Measurements from ENCODE around the gene GRK1.

GRK1 gene

GRCh38 chr13:113761136-113761535 lies 94.1 kb downstream of the GRK1 start:
- no peak for TF ChIP-seq ZNF830 (tag by site-specific recombination; IDR thresholded peaks at IDR 0.05; ENCODE audit: low read depth)
- TF ChIP-seq YY1 (tag by site-specific recombination; IDR thresholded peaks at IDR 0.05) = no peak
- TF ChIP-seq ZNF280D (tag by site-specific recombination; IDR thresholded peaks at IDR 0.05) = no peak
- TF ChIP-seq ZNF600 (tag by site-specific recombination; IDR thresholded peaks at IDR 0.05) = no peak
- no peak for TF ChIP-seq ZNF626 (tag by site-specific recombination; IDR thresholded peaks at IDR 0.05)
- TF ChIP-seq ZNF394 (tag by site-specific recombination; IDR thresholded peaks at IDR 0.05; ENCODE audit: borderline replicate concordance) = no peak
- no peak for TF ChIP-seq ZNF585B (tag by site-specific recombination; IDR thresholded peaks at IDR 0.05)
- TF ChIP-seq OSR2 (tag by site-specific recombination; IDR thresholded peaks at IDR 0.05) = no peak
- TF ChIP-seq HOXD13 (CRISPR knock-in tag; IDR thresholded peaks at IDR 0.05; ENCODE audit: borderline replicate concordance) = no peak
- no peak for TF ChIP-seq HOXA7 (CRISPR knock-in tag; IDR thresholded peaks at IDR 0.05; ENCODE audit: borderline replicate concordance)
- no peak for TF ChIP-seq ZNF416 (tag by site-specific recombination; IDR thresholded peaks at IDR 0.05)
- no peak for TF ChIP-seq ZNF24 (tag by site-specific recombination; IDR thresholded peaks at IDR 0.05)
- TF ChIP-seq ZNF202 (tag by site-specific recombination; IDR thresholded peaks at IDR 0.05; ENCODE audit: borderline replicate concordance) = no peak
- no peak for TF ChIP-seq ZNF664 (tag by site-specific recombination; IDR thresholded peaks at IDR 0.05)
- no peak for TF ChIP-seq ZNF121 (tag by site-specific recombination; IDR thresholded peaks at IDR 0.05)
- TF ChIP-seq ZNF423 (tag by site-specific recombination; IDR thresholded peaks at IDR 0.05) = no peak
- no peak for TF ChIP-seq ZNF488 (tag by site-specific recombination; IDR thresholded peaks at IDR 0.05)
- Histone ChIP-seq H3K27ac (ENCODE audit: extremely low read depth, low read depth, low read length) (no peak overlapping the region), H3K4me3 (ENCODE audit: low read depth, low read length) (no peak overlapping the region), H3K4me1 (ENCODE audit: control insufficient read depth, insufficient read depth, low read length) (no peaks in the 10 kb centered on the region), H3K36me3 (ENCODE audit: control insufficient read depth in 2 of 2, insufficient read depth in 1 of 2, low read length in 2 of 2) (no peaks in the 10 kb centered on the region), H3K9me3 (ENCODE audit: control insufficient read depth, insufficient read depth, low read depth, low read length) (no peaks in the 10 kb centered on the region)
- POLR2A ChIA-PET = no interaction called here
- CTCF ChIA-PET = no interaction called here

- Histone ChIP-seq H3K4me3 (ENCODE audit: low read depth, low read length) (no peak overlapping the region), H3K4me1 (ENCODE audit: control insufficient read depth, insufficient read depth, low read length) (no peaks in the 10 kb centered on the region), H3K9me3 (ENCODE audit: control insufficient read depth, insufficient read depth, low read depth, low read length) (no peaks in the 10 kb centered on the region), H3K27ac (ENCODE audit: extremely low read depth, low read depth, low read length) (no peak overlapping the region), H3K36me3 (ENCODE audit: control insufficient read depth in 2 of 2, insufficient read depth in 1 of 2, low read length in 2 of 2) (no peaks in the 10 kb centered on the region)
- ChIA-PET CTCF (no interaction called here), POLR2A (no interaction called here)
- TF ChIP-seq ZNF701 (tag by site-specific recombination; IDR thresholded peaks at IDR 0.05) (no peak), PRDM1 (tag by site-specific recombination; IDR thresholded peaks at IDR 0.05) (0 out of 2 replicates have a peak, but pooled peaks have one; percentile 25)
Observed at GRCh38 chr13:113762075-113762474, 95.1 kb downstream of the GRK1 start.

- H3K27ac ChIP-seq (ENCODE audit: extremely low read depth, low read depth, low read length) = no peak overlapping the region
- no peaks in the 10 kb centered on the region for H3K4me1 ChIP-seq (ENCODE audit: control insufficient read depth, insufficient read depth, low read length)
- no peaks in the 10 kb centered on the region for H3K36me3 ChIP-seq (ENCODE audit: control insufficient read depth in 2 of 2, insufficient read depth in 1 of 2, low read length in 2 of 2)
- ChIA-PET CTCF (no interaction called here), POLR2A (no interaction called here)
- H3K4me3 ChIP-seq (ENCODE audit: low read depth, low read length) = no peak overlapping the region
- TF ChIP-seq ZFP3 (tag by site-specific recombination; IDR thresholded peaks at IDR 0.05; ENCODE audit: low read depth) (no peak), ZNF157 (tag by site-specific recombination; IDR thresholded peaks at IDR 0.05) (no peak), ZNF626 (tag by site-specific recombination; IDR thresholded peaks at IDR 0.05) (no peak), ZBTB26 (tag by site-specific recombination; optimal IDR thresholded peaks at IDR 0.05) (no peak), ZNF202 (tag by site-specific recombination; IDR thresholded peaks at IDR 0.05; ENCODE audit: borderline replicate concordance) (no peak), ZNF654 (tag by site-specific recombination; IDR thresholded peaks at IDR 0.05; ENCODE audit: low read depth) (no peak), ZNF704 (tag by site-specific recombination; IDR thresholded peaks at IDR 0.05) (no peak)
- no peaks in the 10 kb centered on the region for H3K9me3 ChIP-seq (ENCODE audit: control insufficient read depth, insufficient read depth, low read depth, low read length)
Observed at GRCh38 chr13:113762538-113762937, 95.5 kb downstream of the GRK1 start.

All from HEK293 (cell line).